ENCODE results near the gene HDAC9.

- no peak for TF ChIP-seq CTCF (IDR thresholded peaks at IDR 0.05 in 4 of 5, conservative IDR thresholded peaks at IDR 0.05 in 1 of 5)
- no peak for TF ChIP-seq POLR2A (IDR thresholded peaks at IDR 0.05)
Measured at GRCh38 chr7:18685971-18686370, 190.4 kb downstream of the HDAC9 start.
